Suppressor macrophage treated with lipopolysaccharide for 4 hours (primary cell): ENCODE results near the gene ZBTB20.
A peak's percentile ranks its signal among the peaks of the same experiment; 100 is the strongest.

Experiments
- DNase-seq: peaks from one replicate; pipeline ENCODE4 v3.0.0-alpha.2; 2020

The ZBTB20 gene

DNA sequence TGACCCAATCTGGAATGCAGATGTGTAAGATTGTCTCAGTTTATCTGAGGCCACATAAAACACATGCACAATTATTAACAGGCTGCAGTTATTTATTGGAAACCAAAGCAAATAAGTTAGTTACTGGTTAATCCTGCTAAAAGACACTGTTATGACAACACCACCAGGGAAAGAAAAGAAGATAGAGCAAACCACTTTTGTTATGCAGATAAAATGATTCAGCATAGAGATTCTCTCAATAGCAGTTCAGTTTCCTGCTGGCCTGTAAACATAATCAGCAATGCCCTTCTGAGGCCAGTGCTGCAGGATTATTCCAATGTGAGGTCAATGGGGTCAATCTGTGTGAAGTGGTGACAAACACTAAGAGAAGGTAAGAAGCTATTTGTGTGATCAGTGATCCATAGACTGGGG is 244.4 kb downstream of the ZBTB20 start:
- DNase-seq: no peak

DNA sequence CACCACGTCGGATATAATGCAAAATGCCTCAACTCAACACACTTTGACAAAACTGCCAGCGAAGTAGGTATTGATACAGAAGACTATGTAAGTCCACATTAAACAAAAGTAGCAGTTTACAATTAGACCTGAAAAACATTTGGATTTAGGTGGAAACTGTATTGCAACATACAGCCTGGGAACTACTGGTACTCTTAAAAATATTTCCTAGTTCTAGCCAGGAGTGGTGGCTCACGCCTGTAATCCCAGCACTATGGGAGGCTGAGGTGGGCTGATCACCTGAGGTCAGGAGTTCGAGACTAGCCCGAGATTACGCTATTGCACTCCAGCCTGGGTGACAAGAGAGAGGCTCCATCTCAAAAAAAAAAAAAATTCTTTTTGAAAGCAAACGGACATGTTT is 246.2 kb downstream of the ZBTB20 start:
- DNase-seq: no peak

DNA sequence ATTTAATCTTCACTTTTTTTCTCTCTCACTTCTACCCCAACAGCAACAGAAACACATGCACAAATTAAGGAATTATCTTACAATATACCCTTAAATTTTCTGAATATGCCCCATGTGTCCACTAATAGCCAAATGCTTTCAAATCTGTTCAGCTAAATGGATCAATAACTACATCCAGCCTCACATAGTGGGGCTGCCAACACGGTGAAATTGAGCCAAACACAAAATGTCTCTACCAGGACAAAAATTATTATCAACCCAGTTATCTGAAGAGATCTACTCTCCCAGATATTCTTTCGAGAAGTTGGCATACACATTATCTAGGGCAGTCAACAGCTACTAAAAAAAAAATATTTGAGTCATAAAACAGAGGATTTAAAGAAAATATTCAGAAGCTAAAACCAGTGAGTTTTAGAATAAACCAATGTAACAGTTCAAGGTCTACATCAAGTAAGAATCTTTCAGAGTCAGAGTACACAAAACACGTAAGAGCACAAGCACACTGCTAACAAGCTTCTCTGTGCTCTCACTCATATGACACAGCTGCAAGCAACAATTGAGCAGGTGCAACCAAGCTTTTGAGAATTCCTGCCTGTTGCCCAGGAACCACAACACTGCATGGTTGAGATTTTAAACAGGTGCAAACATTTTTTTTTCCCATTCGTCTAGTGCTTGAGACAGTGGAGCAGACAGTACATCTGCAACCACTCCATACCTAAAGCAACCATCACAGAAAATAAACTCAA is 247.7 kb downstream of the ZBTB20 start:
- DNase-seq: no peak

DNA sequence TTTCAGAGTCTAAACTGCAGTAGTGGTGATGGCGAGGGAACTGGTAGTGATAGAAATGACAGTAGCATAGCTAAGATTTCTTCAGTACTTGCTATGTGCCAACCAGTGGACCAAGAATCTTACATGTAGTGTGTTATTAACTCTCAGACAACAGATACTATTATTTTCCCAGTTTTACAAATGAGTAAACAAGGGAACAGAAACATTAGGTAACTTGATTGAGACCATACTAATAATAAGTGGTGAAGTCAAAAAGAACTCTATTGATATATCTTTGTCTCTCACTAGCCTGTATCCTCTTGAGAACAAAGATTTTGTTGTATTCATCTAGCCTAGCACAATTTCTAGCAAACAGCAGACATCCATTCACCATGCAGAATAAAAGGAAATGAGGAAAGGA is 250.1 kb downstream of the ZBTB20 start:
- DNase-seq: no peak

DNA sequence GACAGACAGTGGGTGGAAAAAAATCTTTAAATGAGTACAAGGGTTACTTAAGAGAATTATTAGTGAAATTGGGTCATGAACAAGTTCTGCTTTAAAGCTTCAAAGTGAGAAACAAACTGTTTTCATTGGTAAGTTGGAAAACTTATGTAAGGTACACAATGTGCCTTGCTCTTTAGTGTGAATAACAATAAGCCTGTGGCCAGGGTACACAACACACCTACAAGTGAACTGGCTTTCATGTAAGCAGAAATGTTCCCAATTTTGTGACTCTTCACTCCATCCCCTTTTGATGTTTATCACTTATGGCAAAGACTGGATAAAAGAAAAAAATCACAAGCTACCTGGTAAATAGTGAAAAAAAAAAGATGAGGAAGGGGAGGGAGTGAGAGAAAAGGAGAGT is 253.7 kb downstream of the ZBTB20 start:
- no peak for DNase-seq

DNA sequence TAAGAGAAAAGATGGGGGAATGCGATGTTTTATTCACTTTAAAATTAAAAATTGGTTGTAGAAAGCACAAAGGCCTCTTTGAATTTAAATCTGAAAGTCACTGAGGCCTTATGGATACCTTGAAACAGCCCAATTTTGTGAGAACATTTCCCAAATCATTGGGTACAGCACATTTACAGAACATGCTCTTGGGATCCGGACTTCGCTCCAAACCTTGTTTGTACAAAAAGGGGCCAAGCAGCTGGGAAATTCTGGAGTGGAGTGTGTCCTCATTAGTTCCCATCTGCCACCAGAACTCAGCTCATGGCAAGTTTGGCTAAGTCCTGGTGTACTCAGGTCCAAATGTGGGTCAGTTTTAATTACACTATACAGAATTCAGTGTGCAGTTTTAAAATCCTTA is 254.2 kb downstream of the ZBTB20 start:
- no peak for DNase-seq

DNA sequence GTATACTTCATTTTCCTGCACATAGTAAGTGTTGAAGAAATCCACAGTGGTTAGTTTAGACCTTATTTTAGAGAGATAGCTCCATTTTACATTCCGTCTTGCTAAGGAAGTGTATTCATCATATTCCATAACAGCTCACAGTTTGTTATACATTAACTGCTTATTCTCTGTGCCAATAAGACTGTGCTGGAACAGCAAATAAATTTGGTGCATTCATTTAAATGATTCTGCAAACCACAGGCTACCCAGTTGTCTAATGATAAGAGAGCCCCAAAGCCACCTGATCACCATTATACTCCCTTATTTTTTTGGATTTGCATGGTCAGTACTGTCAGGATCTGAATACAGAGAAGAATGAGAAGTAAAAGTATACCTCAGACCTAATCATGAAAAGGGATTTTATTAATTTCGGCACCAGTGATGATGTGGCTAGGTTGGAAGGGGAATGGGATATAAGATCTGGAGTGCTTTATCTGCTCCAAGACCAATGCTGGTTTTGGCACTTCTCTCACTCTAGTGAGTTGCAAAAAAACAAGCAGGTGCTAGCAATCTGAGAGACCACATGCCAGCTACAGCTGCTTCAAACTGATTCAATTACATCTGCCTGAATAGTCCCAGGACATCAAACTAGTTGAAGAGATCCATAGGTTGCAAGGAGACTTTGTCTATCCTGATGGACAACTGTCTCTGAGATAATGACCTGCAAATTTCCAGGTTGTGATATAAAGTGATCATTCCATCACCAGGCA is 254.8 kb downstream of the ZBTB20 start:
- DNase-seq: no peak

DNA sequence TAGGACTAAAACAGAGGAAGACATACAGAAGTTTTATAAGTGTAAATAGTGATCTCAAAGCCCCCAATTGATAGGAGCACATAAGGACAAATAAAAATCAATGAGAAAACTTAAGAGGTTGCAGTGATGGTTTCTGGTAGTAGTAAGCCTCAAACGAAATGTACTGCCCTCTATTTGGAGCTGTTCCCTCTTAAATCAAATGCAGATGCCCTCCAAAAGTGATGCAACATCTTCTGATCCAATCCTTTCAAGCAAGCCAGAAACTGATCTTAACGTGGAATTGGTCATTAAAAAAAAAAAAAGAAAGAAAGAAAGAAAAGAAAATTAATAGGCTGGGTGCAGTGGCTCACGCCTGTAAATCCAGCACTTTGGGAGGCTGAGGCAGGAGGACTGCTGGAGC is 259.3 kb downstream of the ZBTB20 start:
- no peak for DNase-seq

DNA sequence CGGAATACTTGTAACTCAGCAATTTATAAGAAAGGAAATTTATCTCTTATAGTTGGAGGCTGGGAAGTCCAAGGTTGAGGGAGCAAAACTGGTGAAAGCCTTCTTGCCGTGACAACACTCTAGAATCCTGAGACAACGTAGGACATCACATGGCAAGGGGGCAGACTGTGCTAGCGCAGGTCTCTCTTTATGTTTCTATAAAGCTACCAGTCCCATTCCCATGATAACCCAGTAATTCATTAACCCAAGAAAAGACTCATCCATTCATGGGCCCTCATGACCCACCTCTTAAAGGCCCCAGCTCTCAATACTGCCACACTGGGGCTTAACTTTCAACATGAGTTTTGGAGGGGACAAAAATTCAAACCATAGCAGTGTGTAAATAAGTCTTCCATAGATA is 260.2 kb downstream of the ZBTB20 start:
- DNase-seq: no peak

DNA sequence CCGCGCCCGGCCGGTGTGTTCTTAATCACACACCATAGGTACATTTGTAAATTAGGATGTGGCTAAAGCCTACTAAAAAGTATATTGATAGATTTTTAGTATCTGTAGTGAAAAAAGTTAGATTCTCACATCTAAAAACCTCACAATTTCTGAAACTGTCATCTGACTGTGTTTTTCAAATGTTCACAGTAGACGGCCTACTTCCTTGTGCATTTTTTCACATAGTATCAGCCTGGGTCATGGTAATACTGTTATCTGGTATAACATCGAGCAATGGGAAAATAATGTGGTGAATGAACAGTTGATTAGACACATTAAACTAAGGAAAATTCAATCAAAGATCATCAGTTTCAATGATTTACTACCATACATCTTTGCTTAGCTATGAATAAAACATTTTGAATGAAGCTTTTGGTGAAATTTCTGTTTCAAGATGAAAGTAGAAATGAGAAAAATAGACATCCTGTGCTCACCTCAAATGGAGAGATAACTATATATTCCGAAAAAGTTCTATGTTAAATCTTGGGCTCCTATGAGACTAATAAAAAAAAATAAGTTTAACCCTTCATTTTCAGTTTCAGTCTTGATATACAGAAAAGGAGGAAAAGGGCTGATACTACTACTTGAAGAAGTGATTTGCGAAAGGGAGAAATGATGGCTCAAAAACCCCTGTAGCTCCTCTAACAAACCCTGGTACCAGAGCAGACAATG is 262.7 kb downstream of the ZBTB20 start:
- no peak for DNase-seq

DNA sequence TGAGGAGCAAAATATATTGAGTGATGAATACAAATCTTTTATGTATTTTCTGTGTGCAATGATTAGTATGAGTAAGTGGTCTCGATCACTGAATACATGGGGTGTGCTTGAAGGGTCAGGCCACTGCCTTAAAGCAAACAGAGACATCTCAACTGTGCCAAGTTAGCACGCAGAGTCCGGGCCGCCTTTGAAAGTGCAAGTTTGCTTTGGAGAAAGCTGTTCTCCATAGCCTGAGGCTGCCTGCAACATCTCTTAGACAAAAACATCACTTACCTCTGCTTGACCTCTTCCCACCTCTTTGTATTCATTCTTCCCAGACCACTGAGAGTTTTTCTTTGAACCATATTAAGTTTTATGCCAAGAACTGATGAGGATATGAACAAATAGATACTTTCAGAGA is 267.0 kb downstream of the ZBTB20 start:
- DNase-seq: no peak

DNA sequence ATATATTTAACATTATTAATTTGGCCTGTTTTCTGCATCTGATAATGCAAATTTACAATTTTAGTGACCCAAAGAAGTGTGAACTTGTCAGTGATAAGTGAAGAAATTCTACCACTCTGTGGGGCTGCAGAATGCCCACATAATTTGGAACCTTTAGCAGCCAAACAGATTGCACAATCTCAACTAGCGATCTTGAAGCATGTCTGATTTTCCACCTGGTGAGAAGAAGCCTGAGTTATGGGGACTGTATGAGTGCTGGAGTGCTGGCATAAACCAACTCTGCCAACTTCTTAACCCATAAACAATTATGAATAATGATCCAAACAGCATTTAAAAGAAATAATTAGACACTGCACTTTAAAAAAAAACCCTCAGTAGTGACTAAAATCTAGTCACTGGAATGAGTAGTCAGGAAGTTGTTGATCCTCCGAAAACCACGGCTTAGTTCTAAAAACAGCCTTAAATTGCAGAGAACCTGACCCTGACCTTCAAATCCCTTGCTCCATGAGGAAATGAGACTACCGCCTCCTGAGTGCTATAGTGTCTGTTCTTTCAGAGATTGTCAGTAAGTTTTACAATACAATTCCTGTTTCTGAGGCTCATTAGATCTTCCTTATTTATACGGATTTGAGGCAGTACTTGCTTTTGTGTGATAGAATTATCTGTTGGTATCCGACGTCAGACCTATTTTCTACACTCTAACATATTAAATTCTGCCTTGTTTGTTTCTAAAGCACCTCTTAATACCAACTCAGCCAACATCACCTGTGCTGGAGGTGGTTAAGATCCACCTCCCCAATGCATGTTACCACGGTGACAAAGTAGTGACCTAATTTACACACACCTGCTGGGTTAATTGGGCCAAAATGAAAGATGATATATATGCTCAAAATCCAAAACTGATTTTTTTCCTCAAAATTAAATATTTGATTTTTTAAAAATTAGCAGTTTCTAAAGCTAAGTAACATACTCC is 267.7 kb downstream of the ZBTB20 start:
- peak; percentile 81 for DNase-seq

DNA sequence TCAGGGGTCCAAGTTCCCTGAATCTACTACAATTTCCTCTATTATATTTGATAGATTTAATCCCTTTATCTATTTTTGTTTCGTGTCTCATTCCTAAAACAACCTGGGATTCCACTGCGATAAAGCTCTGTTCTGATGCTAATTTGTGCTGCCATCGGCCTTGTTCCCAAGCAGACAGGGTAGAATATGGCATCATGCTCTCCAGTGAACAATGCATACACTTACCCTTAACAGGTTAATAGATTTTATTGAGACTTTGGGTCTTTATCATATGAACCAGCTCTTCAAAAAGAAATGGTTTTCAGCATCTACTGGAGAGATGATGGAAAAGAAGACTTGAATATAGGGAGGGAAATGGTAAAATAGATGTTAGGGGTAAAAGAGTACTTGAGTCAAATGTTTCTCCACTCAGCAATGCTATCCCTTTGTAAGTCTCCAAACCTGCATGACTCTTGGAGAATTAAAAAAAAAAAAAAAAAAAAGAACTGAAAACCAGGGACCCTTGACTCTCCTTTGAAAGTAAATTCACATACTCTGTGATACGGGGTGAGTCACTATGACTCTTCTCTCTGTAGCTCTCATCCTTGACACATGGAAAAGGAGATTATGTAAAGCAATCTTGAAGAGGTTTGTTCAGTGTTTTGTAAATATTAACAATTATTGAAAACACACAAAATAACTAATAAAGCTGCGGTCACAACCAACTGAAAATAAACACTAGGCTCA is 268.8 kb downstream of the ZBTB20 start:
- DNase-seq: peak; percentile 48

DNA sequence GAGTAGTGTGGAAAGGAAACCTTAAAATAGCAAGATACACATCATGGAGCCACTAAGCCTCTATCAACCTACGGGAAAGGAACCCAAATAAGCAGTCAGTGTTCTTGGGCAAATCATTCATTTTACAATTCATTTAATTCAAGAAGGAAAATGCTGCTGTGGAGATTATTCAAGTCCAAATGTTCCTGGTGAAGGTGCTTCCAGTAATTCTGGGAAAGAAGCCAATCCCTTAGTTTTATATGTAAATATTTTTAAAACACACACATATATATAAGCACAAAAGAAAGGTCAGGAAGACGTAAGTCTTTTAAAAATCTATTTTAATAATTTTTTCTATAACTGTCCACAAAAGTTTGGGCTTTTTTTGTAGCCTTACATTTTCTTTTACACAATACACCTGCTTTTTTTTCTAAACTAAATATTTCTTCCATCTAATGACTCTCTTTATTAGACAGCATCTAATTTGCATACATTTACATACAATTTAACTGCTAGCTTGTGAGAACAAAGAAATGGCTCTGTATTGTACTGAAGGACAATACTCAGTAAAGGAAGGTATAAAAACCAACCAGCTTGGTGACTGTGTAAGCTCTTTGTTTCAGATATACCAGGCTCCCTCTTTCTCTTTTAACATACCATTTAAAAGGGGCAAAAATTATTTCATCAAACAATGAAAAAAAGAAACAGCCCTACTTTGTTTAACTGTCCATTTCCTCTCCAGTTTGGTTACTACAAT is 269.5 kb downstream of the ZBTB20 start:
- no peak for DNase-seq

DNA sequence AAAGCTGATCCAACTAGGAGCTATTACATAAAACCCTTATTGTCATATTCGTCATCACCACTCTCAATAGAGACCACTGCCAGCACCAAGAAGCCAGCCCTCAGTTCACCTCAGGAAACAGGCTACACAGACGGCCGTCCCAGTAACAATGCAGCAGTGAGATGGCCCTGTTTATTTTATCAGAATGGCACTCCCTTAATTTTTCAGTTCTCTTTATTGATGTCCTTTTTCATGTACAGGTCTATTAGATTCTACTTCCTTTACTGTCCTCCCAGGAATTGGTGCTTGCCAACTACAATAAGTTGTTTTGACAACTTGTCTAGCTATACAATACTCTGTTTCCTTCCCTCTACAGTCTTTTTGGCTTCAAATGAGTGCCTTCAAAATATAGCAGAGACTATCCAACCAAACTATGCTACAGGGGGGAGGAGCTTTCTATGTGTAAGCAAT is 272.5 kb downstream of the ZBTB20 start:
- DNase-seq: no peak

DNA sequence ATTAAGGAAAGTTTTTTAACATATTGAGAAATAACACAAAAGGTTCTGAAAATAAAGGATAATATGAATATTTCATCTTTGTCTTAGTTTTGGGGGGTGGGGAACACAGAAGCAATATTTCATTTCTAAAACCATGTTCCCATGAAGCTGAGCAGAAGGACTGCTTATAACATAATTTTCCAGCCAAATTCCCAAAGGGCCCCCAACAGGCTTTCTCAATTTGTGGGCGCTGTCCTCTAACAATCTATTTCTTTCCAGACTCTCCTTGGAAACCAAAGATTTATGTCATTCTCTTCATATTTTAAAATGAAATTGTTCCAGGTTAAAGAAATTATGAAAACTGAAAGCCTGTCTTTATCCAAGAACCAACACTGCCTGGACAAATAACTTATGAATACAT is 273.5 kb downstream of the ZBTB20 start:
- no peak for DNase-seq

DNA sequence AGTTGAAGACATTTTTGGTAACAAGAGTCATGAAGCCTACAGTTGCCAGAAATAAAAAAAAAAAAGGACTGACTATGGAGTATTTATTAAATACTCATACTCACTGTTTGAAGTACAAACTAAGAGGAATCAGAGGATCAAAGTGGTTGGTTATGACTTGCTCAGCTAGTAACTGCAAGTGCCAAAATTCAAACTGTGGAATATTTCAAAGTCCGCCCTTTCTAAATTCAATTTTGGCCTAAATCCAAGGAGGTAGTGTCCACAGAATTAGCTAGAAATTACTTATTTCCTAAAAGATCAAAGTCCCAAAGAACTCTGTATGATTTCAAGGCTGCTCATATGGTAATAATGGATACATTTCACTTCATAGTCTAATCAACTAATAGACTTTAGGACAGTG is 274.5 kb downstream of the ZBTB20 start:
- no peak for DNase-seq

DNA sequence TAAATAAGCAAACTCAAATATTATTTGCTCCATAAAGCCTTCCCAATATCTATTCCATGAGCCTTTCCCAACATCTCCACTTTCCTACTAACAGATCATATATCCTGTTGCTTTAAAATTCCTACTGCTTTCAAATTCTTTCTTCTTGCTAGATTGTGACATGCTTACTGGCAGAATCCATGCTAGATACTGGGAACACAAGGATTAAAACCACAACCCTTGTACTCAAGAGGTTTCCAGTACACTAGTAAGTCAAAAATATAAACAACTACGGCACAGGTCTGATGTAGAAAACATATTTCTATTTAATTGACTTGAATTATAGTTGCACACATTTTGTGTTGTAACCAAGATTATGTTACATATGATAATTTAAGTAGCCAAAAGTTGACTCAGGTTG is 275.0 kb downstream of the ZBTB20 start:
- no peak for DNase-seq

DNA sequence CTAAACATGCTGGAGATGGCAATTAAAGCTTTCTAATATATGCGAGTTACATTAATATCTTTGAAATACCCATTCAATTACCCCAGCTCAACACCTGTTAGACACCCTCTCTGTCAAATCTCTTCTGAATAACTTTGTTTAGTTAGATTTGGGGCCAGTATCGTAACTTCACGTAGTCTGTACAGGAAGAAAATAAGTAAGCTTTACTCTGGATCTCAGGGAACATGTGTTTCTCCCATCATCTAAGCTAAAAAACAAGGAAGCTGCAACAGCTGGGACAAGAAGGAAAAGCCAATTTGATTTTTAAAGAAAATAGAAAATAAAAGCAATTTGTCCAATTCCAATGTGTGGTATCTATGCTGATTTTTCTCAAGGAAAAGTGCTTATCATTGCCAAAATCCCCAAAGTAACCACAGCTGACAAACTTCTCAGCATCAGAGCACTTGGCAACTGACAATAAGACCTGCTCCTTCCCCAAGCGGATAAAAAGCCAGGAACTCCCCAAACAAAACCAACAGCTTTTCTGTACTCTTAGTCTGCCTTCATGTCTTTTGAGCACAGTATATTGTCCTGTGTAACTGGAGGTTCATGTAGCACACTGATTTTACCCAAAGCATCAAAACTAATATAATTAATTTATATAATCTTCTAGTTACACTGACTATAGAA is 279.1 kb downstream of the ZBTB20 start:
- DNase-seq: no peak

DNA sequence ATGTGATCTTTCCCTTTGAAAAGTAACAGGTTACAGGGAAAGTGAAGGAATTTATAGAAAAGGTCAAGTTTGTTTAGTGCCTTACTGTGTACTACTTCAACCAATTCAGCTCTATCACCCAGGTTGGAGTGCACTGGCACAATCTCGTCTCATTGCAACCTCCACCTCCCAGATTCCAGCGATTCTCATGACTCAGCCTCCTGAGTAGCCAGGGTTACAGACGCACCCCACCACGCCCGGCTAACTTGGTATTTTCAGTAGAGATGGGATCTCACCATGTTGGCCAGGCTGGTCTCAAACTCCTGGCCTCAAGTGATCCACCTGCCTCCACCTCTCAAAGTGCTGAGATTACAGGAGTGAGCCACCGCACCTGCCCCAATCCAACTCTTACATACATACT is 279.7 kb downstream of the ZBTB20 start:
- no peak for DNase-seq

DNA sequence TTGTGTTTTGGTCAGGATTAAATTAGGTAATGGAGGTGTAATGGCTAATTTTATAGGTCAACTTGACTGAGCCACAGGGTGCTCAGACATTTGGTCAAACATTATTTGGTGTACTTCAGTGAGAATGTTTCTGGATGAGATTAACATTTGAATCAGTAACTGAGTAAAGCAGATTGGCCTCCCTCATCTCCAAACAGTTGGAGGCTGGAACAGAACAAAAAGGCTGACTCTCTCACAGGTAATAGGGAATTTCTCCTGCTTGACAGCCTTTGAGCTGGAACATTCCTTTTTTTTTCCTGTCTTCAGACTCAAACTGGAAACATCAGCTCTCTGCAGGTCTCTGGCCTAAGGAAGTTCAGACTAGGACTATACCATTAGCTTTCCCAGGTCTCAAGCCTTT is 280.7 kb downstream of the ZBTB20 start:
- DNase-seq: no peak
